Amniotic stem cell (primary cell): ENCODE results near the gene FAM217A.
"Not testable (repeated sequence)": the region's sequence is repeated elsewhere in the genome, so short reads cannot be mapped to it uniquely, and the experiment has no call there.

Source experiments
- DNase-seq: peaks from one replicate; lab custom pipeline; 2025; lab: John Stamatoyannopoulos, UW

The FAM217A gene, protein sequence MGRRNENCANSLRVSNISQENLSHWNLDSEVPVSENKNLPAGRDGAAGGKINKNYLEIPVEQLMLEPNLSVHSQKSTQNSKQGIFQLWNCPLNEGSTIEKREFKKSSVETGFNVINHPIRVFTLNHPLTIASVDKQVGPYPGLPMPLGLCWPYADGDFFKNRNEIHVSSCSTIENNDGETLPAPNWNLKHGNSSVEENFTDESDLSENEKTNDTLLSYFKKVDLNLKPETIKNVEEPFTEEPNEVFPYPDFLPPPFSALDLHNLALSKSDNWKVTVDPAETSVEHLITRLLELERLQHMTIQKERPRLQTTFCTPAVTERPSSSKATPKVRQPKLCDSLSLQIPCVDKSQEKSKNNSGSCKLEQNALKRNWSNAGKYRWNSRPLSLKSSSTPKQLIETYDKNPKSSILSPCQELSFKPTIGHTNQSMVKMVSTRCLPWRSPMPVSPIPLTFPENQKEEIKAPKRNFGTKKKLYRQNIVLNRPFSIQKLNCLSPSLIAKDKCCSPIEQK

DNA sequence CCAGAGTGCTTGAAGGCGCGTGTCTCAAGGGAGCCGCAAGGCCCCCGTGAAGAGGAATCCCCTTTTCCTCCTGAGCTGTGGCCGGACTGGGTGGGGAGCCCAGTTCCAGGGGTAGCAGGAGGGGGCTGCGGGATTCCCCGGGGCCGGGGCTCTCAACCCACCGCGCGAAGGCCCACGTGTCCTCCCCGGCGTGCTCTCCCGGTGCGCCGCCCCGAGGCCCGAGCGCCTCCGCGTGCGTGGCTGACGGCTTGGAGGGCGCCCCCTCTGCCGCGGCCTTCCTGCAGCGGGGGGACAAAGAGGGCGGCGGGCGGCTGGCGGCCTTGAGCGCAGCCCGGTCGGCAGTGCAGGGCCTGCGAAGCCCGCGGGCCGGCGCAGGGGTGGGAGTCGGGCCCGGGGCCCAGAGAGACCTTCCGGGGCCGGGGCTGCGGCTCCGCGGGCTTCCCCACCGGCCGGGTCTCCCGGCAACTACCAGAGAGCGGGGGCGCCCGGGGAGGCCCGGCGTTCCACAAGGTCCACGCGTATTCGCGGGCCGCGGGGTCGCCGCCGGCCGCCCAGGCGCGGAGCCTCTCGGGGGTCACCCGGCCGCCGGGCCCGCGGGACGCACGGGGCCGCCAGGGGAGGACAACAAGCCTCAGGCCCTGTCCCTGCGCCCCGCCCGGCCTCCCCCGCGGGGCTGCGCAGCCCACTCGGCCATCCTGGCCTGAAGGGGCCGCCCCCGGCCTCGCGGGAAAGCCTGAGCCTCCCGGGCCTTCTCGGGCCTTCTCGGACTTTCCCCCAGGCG, at the start of gene FAM217A:
FAM217A (minus strand) TSS at position 447 of the 781 bp plus-strand sequence. CDS start 1,723 bp downstream, outside the sequence.
- no peak for DNase-seq

DNA sequence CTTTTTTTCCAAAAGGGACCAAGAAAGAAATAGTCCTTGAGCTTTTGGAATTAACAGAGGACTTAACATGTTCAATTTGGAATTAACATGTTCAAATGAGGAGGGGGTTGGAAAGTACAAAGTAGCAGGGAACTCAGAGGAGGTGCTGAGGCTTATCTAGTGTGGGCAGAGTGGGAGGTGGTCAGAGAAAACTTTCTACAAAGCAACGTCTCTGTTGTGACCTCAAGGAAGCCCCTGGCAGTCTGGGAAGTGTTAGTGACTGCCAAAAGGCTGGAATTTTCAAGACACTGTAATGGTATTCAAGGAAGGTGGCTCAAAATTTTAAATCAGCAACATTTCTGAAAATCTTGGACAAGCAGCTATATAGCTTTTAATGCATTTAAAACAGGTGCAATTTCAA, 49.1 kb upstream of the FAM217A start:
- no peak for DNase-seq

- peak; percentile 71 for DNase-seq
These were observed 47.3 kb upstream of the FAM217A start for GRCh38 chr6:4125933-4126864.

DNA sequence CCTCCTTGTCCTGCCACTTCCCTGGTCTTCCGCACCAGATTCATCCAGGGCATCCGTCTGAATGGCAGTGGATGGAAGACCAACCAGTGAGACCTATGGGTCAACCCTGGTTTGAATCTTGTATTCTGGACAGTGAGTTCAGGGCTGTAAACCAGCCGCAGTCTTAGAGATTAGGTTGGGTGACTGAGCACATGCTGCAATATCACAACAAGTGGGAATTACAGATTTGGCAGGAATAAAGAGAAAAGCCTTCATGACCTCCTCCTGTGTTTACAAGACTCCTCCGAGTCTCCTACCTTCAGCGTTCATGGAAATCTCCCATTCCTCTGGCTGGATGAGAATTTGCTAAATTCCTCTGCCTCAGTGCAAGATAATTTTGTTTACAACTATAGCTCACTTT, 46.6 kb upstream of the FAM217A start:
- DNase-seq, result no peak

- DNase-seq, result no peak
These were observed 45.4 kb upstream of the FAM217A start for GRCh38 chr6:4124351-4124750.

GRCh38 chr6:4115741-4116140, 36.8 kb upstream of the FAM217A start:
- DNase-seq, result no peak

- DNase-seq, result no peak
These were observed 35.2 kb upstream of the FAM217A start for GRCh38 chr6:4114123-4114522.

DNA sequence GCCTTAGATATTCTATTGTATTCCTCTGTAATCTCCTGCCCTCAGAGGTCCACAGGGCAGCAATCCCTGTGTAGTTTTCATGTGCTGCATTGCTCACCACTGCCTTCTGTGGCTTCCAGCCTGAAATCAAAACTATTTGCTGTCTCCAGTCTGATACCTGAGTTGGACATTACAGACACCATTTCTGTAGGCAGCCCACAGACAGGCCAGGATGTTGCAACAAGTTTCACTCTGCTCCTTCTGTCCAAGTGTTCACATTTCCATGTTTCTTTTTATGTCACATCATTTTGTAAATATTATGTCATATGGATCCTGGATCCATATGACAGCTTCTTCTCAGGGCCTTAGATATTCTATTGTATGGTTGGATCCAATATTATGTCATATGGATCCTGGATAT, 34.7 kb upstream of the FAM217A start:
- DNase-seq, result no peak

DNA sequence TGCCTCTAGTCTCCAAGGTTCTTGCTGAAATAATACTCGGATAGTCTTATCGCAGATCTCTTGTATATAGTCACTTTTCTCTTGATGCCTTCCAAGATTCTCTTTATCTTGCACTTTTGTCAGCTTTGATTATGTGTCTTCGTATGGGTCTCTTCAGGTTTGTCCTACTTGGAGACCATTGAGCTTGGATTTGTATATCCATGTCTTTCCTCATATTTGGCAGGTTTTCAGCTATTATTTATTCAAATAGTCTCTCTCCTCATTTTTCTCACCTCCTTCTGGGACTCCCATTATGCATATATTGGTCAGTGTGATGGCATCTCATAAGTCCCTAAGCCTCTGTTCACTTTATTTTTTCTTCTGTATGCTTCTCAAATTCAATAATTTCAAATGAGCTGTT, 33.4 kb upstream of the FAM217A start:
- DNase-seq, result no peak

- DNase-seq, result not testable (repeated sequence)
These were observed 30.5 kb upstream of the FAM217A start for GRCh38 chr6:4109363-4109815.

DNA sequence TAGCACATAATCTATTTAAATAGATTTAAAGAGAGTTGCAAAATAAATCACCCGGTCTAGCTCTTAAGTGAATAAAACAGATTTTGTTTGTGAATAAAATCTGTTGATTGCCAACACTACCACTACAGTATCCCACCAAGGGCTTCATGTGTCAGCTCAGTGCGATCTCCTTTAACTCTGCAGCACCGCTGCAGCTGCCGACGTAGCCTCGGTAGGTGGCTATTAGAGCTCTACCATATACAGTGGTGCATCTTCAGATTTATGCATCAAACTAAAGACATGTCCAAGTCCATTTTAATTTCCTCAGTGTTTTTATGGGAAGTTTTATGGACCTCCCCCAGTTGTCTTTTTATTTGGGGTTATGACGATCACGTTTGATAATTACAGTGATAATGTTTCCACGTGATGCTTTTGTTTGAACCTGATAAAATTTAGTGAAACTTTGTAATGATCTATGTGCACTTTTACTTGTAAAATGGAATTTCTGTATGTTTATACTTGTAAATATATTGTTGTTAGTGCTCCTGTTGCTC, 29.7 kb upstream of the FAM217A start:
- no peak for DNase-seq

GRCh38 chr6:4107873-4108272, 28.9 kb upstream of the FAM217A start:
- no peak for DNase-seq

DNA sequence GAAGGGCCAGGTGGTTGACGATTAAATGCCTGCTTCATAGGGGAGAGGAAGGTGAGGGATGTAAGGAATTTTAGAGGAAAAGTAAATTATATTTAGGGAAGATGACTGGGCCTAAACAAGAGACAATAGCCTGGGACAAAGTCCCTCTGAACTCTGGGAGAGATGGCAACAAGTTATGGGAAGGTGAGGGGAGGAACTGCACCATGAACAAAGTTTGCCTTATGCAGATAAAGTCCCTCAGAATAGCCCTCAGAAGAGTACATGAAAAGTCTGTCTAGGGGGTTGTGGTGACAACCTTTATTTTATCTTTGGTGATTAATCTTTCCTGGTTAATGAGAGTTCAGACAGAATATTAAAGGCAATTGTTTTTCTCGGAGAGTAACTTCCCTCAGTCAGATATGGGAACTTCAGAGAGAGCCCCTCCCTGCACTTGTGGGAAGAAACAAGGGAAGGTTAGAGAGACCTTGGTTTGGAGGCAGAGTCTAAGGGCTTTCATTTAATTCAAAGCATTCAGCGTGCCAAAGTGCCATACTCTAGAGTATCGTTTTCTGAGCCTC, 27.1 kb upstream of the FAM217A start:
- DNase-seq, result no peak

DNA sequence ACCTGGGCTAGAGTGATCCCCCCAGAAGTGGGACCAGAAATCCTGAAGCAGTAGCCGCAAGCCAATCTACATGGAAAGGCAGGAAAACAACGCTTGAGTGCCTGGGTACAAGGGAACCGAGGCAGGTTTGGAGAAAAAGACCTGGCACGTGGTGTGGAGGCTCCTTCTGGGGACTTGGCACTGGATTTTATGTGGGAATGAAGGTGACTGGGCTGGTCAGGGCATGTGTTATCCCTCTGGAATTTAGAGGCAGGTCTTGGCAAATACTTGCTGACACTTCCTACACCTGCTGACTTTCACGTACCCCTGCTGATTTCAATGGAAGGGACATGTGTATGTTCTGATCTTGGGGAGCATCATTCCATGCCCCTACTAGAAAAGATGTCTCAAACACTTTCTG, 25.0 kb upstream of the FAM217A start:
- DNase-seq, result no peak

GRCh38 chr6:4102687-4103244, 23.8 kb upstream of the FAM217A start:
- DNase-seq, result no peak

DNA sequence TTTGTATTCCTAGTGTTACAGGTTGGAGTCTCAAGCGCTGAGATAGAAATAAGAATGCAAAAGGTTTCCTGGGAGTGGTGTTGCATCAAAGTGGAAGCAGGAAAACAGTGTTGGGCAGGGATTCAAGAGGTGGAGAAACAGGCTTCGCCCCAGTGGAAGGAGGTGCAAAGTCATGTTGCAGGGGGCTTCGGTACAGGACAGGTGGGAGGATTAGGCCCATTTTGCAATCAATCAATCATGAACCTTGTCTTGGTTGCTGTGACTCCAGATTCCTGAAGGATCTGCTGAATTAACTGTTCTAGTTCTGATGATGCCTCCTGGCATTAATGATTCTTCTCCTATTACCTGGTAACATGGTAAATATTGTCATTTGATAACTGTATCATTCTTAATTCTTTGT, 22.4 kb upstream of the FAM217A start:
- no peak for DNase-seq

DNA sequence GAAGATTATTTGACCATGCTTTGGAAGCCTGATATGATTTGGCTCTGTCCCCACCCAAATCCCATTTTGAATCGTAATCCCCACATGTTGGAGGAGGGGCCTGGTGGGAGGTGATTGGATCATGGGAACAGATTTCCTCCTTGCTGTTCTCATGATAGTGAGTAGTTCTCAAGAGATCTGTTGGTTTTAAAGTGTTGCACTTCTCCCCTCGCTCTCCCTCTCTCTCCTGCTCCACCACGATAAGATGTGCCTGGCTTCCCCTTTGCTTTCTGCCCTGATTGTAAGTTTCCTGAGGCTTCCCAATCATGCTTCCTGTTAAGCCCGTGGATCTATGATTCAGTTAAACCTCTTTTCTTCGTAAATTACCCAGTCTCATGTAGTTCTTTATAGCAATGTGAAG, 21.7 kb upstream of the FAM217A start:
- DNase-seq, result no peak

GRCh38 chr6:4093288-4093687, 14.4 kb upstream of the FAM217A start:
- DNase-seq, result no peak

GRCh38 chr6:4091941-4092340, 13.0 kb upstream of the FAM217A start:
- no peak for DNase-seq

GRCh38 chr6:4090043-4090442, 11.1 kb upstream of the FAM217A start:
- DNase-seq, result not testable (repeated sequence)

- DNase-seq, result no peak
These were observed 9.8 kb upstream of the FAM217A start for GRCh38 chr6:4088704-4089103.
